Bronchial epithelial cell (primary cell): ENCODE data around the gene TSPEAR. TPM values are rescaled to one million over a fixed set of nuclear protein-coding genes. Genes with fewer than 3 reads are reported as not detected.
"Not testable (repeated sequence)": the region's sequence is repeated elsewhere in the genome, so short reads cannot be mapped to it uniquely, and the experiment has no call there.

Experiments
- DNase-seq: peaks from one replicate; pipeline ENCODE4 v3.0.0-alpha.2; 2010; ENCODE audit warnings: low read depth
- FAIRE-seq: peaks from 2 replicates; lab custom pipeline; 2011; peaks lifted over from hg19 to GRCh38; lab: Jason Lieb, UNC
- H3K27me3 ChIP-seq: 2 replicates; pipeline ENCODE4 v1.5.1; 2011; ENCODE audit warnings: low read length; ENCODE audit not compliant: control insufficient read depth, insufficient read depth
- H3K36me3 ChIP-seq: 2 replicates; pipeline ENCODE4 v1.5.1; 2011; ENCODE audit warnings: low read length; ENCODE audit not compliant: control insufficient read depth, insufficient read depth
- H3K4me3 ChIP-seq: 2 replicates; pipeline ENCODE4 v1.5.1; 2011; ENCODE audit warnings: mild to moderate bottlenecking, low read depth, low read length, control low read depth
- CTCF ChIP-seq: IDR thresholded peaks from 2 replicates; pipeline ENCODE4 v1.5.1; 2011; ENCODE audit warnings: mild to moderate bottlenecking, moderate library complexity, low read length, control low read depth, inconsistent platforms; ENCODE audit not compliant: insufficient read depth, severe bottlenecking
- total RNA-seq: library from RNA; depleted of rRNA; stranded (reverse); fragments of >200 nt; gene quantifications from 2 replicates; pipeline ENCODE4 v1.2.1, GENCODE V29; 2014

Gene TSPEAR
- total RNA-seq, 1 donor from 2014 or later: not detected

- FAIRE-seq: no peak
- no peaks in the 10 kb centered on the region for H3K36me3 ChIP-seq
- no peak for DNase-seq
- H3K27me3 ChIP-seq: no peaks in the 10 kb centered on the region
- no peak overlapping the region for H3K4me3 ChIP-seq
- TF ChIP-seq CTCF: no peak
Measured at GRCh38 chr21:44686000-44686781, 25.2 kb downstream of the TSPEAR start.

- not testable (repeated sequence) for FAIRE-seq, H3K27me3 ChIP-seq, DNase-seq, H3K36me3 ChIP-seq, H3K4me3 ChIP-seq
Measured at GRCh38 chr21:44685050-44685449, 26.3 kb downstream of the TSPEAR start.

- FAIRE-seq (no peak), DNase-seq (no peak)
- Histone ChIP-seq H3K27me3 (no peaks in the 10 kb centered on the region), H3K36me3 (no peaks in the 10 kb centered on the region), H3K4me3 (no peak overlapping the region)
- no peak for TF ChIP-seq CTCF
Measured at GRCh38 chr21:44684483-44684882, 26.9 kb downstream of the TSPEAR start.

- no peak for DNase-seq
- no peaks in the 10 kb centered on the region for H3K27me3 ChIP-seq
- no peak for FAIRE-seq
- TF ChIP-seq CTCF: no peak
- no peaks in the 10 kb centered on the region for H3K36me3 ChIP-seq
- H3K4me3 ChIP-seq: no peak overlapping the region
Measured at GRCh38 chr21:44684077-44684476, 27.3 kb downstream of the TSPEAR start.

- no peak overlapping the region for H3K4me3 ChIP-seq
- no peaks in the 10 kb centered on the region for H3K36me3 ChIP-seq
- no peak for DNase-seq
- TF ChIP-seq CTCF: no peak
- H3K27me3 ChIP-seq: no peaks in the 10 kb centered on the region
- FAIRE-seq: no peak
Measured at GRCh38 chr21:44682580-44683151, 28.7 kb downstream of the TSPEAR start.

- DNase-seq: no peak
- TF ChIP-seq CTCF: no peak
- Histone ChIP-seq H3K4me3 (no peak within 1 kb of the TSS), H3K27me3 (no peaks in the 10 kb centered on the region), H3K36me3 (no peaks in the 10 kb centered on the region)
- no peak for FAIRE-seq
Measured at GRCh38 chr21:44681861-44682579, 29.4 kb downstream of the TSPEAR start, which contains the start of gene KRTAP12-1. Gene KRTAP12-1, minus strand, starts transcription at chr21:44682163. Its CDS starts 40 bp downstream, at chr21:44682123.
